ENCODE data around the gene PAPPA2. TPM values are rescaled to one million over a fixed set of nuclear protein-coding genes. Genes with fewer than 3 reads are reported as not detected.
A peak's percentile ranks its signal among the peaks of the same experiment; 100 is the strongest.

Gene PAPPA2
- total RNA-seq, 1 donor from 2014 or later: 0.50 TPM

- Histone ChIP-seq H3K4me1 (peaks cover 8% of the 10 kb centered on the region), H3K36me3 (no peaks in the 10 kb centered on the region), H3K27ac (no peak overlapping the region), H3K9me3 (no peaks in the 10 kb centered on the region), H3K27me3 (ENCODE audit: low read depth) (no peaks in the 10 kb centered on the region), H3K4me3 (no peak overlapping the region)
- intact Hi-C loops (cut with DNase I): no loop called here
- DNase-seq (no peak), ATAC-seq (no peak)
- TF ChIP-seq CTCF (IDR thresholded peaks at IDR 0.05): no peak
Measured at GRCh38 chr1:176839216-176839615, 376.2 kb downstream of the PAPPA2 start.

- Histone ChIP-seq H3K9me3 (no peaks in the 10 kb centered on the region), H3K27me3 (ENCODE audit: low read depth) (no peaks in the 10 kb centered on the region), H3K4me1 (peaks cover 8% of the 10 kb centered on the region), H3K36me3 (no peaks in the 10 kb centered on the region), H3K4me3 (no peak overlapping the region), H3K27ac (no peak overlapping the region)
- DNase-seq (no peak), ATAC-seq (no peak)
- no peak for TF ChIP-seq CTCF (IDR thresholded peaks at IDR 0.05)
- intact Hi-C loops (cut with DNase I): loop anchor here (10.0 kb wide), 1 partner anchor 276 kb away; no protein-coding TSS in a partner anchor
Measured at GRCh38 chr1:176841238-176841637, 378.3 kb downstream of the PAPPA2 start.

- H3K4me3 ChIP-seq: no peak overlapping the region
- ATAC-seq (peak in 1 of 2 donors; percentile 47), DNase-seq (no peak)
- intact Hi-C loops (cut with DNase I): loop anchor here (10.0 kb wide), 1 partner anchor 279 kb away; no protein-coding TSS in a partner anchor
- no peaks in the 10 kb centered on the region for H3K9me3 ChIP-seq
- no peak overlapping the region for H3K27ac ChIP-seq
- no peaks in the 10 kb centered on the region for H3K36me3 ChIP-seq
- peak; percentile 42 for TF ChIP-seq CTCF (IDR thresholded peaks at IDR 0.05)
- no peaks in the 10 kb centered on the region for H3K27me3 ChIP-seq (ENCODE audit: low read depth)
- H3K4me1 ChIP-seq: peaks cover 8% of the 10 kb centered on the region
Measured at GRCh38 chr1:176843352-176844297, 380.6 kb downstream of the PAPPA2 start.

- Histone ChIP-seq H3K4me3 (no peak overlapping the region), H3K36me3 (no peaks in the 10 kb centered on the region), H3K9me3 (no peaks in the 10 kb centered on the region), H3K27ac (no peak overlapping the region), H3K27me3 (ENCODE audit: low read depth) (no peaks in the 10 kb centered on the region), H3K4me1 (no peaks in the 10 kb centered on the region)
- no peak for ATAC-seq
- intact Hi-C loops (cut with DNase I): loop anchor here (10.0 kb wide), 1 partner anchor 282 kb away; no protein-coding TSS in a partner anchor
- no peak for TF ChIP-seq CTCF (IDR thresholded peaks at IDR 0.05)
- no peak for DNase-seq
Measured at GRCh38 chr1:176847052-176847451, 384.1 kb downstream of the PAPPA2 start.

- no peak for DNase-seq
- TF ChIP-seq CTCF (IDR thresholded peaks at IDR 0.05): no peak
Measured at GRCh38 chr1:176849281-176849680, 386.3 kb downstream of the PAPPA2 start.

More at GRCh38 chr1:176849281-176849680, 386.3 kb downstream of the PAPPA2 start:
- H3K27ac ChIP-seq: no peak overlapping the region
- no peak overlapping the region for H3K4me3 ChIP-seq
- no peak for ATAC-seq
- no peaks in the 10 kb centered on the region for H3K4me1 ChIP-seq
- H3K36me3 ChIP-seq: no peaks in the 10 kb centered on the region
- intact Hi-C loops (cut with DNase I): loop anchor here (10.0 kb wide), 1 partner anchor 284 kb away; no protein-coding TSS in a partner anchor
- H3K9me3 ChIP-seq: no peaks in the 10 kb centered on the region
- no peaks in the 10 kb centered on the region for H3K27me3 ChIP-seq (ENCODE audit: low read depth)

Data from lower lobe of right lung (tissue), 2 donors.